Aorta (tissue), 5 donors: ENCODE results near the gene CPT1C. TPM values are rescaled to one million over a fixed set of nuclear protein-coding genes. Genes with fewer than 3 reads are reported as not detected.

ENCODE experiments used
- ATAC-seq: fragments of 200-7000 bp; cut with Tn5 transposase; one replicate; pipeline ENCODE4 v1.9.1; 2022; ENCODE audit warnings: moderate library complexity; ENCODE audit not compliant: low FRiP score
- DNase-seq, 2 donors: peaks; one replicate each; pipeline ENCODE4 v3.0.0-alpha.2; 2020
- H3K27ac ChIP-seq, 2 donors: one replicate each; pipeline ENCODE4 v1.5.1; 2013; ENCODE audit warnings: low read length in 2 of 2, mild to moderate bottlenecking in 2 of 2, moderate library complexity in 2 of 2, control low read depth in 1 of 2, inconsistent platforms in 1 of 2, low read depth in 1 of 2
- H3K27me3 ChIP-seq, 2 donors: one replicate each; pipeline ENCODE4 v1.6.1; 2013; ENCODE audit warnings: control low read depth in 1 of 2, low read length in 1 of 2, mild to moderate bottlenecking in 1 of 2, moderate library complexity in 1 of 2; ENCODE audit not compliant: insufficient read depth in 2 of 2, control insufficient read depth in 1 of 2
- H3K36me3 ChIP-seq, 2 donors: one replicate each; pipeline ENCODE4 v1.6.1; 2013; ENCODE audit warnings: control low read depth in 1 of 2, low read length in 1 of 2, mild to moderate bottlenecking in 1 of 2; ENCODE audit not compliant: insufficient read depth in 2 of 2, control insufficient read depth in 1 of 2
- H3K4me1 ChIP-seq, 2 donors: one replicate each; pipeline ENCODE4 v1.6.1; 2013; ENCODE audit warnings: low read length in 2 of 2, control low read depth in 1 of 2, mild to moderate bottlenecking in 1 of 2, moderate library complexity in 1 of 2; ENCODE audit not compliant: insufficient read depth in 2 of 2, control insufficient read depth in 1 of 2
- H3K4me3 ChIP-seq, 2 donors: one replicate each; pipeline ENCODE4 v1.5.1; 2013; ENCODE audit warnings: low read length in 2 of 2, control low read depth in 1 of 2, mild to moderate bottlenecking in 1 of 2
- H3K9me3 ChIP-seq: one replicate; pipeline ENCODE4 v1.6.1; 2013; ENCODE audit warnings: mild to moderate bottlenecking, low read length; ENCODE audit not compliant: control insufficient read depth
- WGBS, 2 donors: extraction: QIAGEN DNeasy Blood & Tissue Kit; methylation state at CpG; one replicate each; pipeline ENCODE4 v1.1.7; 2013; 5-methylcytosine and 5-hydroxymethylcytosine counted together
- intact Hi-C, 2 donors: fragments of 100-400 bp; cut with DNase I; formaldehyde crosslinking; loops; one replicate each; pipeline versions ENCODE4 v1.14.2 to v1.15.0; 2022
- polyA plus RNA-seq, 2 donors: library from polyadenylated mRNA; stranded (reverse); fragments of 200-250 nt; gene quantifications; one replicate each; pipeline ENCODE4 v1.2.3, GENCODE V29; 2013
- total RNA-seq, 2 donors: library from RNA; stranded (reverse); fragmentation: NEBNext Ultra II Directional; extraction: Animal tissue kit (Norgen Biotek cat#: 25700); gene quantifications; one replicate each; pipeline ENCODE4 v1.2.1, GENCODE V29; 2021
- donor health status: healthy with polysubstance abuse.
- donor health status: Bipolar disorder and iron deficiency.
- donor health status: DM: no; HTN: no; CAD: no.
- donor health status: DM: no; HTN: no; CAD: no.
- donor health status: DM: yes; HTN: yes; CAD: no.

The CPT1C gene
- total and polyA plus RNA-seq, 4 donors, result 1.9 to 24.4 (median 6.1) TPM

- Histone ChIP-seq H3K9me3 (no peaks in the 10 kb centered on the region), H3K4me1 (no peaks in the 10 kb centered on the region), H3K27ac (no peak overlapping the region), H3K4me3 (peak overlapping the region; percentile 18 to 49), H3K27me3 (no peaks in the 10 kb centered on the region), H3K36me3 (no peaks in the 10 kb centered on the region)
- WGBS, 2 donors, result 0 to 1% methylated on average over 9 of the region's 9 CpGs
- no peak for ATAC-seq
- intact Hi-C loops, result loop anchor here in 1 of 2 donors (5.0 kb wide), 2 partner anchors 74 to 154 kb away; partner anchors contain the start of genes FCGRT and PRR12
- no peak for DNase-seq
Measured at GRCh38 chr19:49666120-49666444, 24.8 kb upstream of the CPT1C start.

GRCh38 chr19:49667473-49667872 is 23.4 kb upstream of the CPT1C start:
- H3K4me1 ChIP-seq, result no peaks in the 10 kb centered on the region
- DNase-seq (no peak), ATAC-seq (no peak)
- WGBS, 2 donors, result 92 to 95% methylated on average over 2 of the region's 2 CpGs
- H3K9me3 ChIP-seq, result no peaks in the 10 kb centered on the region
- H3K4me3 ChIP-seq, result no peak overlapping the region
- intact Hi-C loops, result loop anchor here in 1 of 2 donors (5.0 kb wide), 2 partner anchors 75 to 155 kb away; partner anchors contain the start of genes FCGRT and PRR12
- no peaks in the 10 kb centered on the region for H3K27me3 ChIP-seq
- H3K27ac ChIP-seq, result no peak overlapping the region
- no peaks in the 10 kb centered on the region for H3K36me3 ChIP-seq

DNA sequence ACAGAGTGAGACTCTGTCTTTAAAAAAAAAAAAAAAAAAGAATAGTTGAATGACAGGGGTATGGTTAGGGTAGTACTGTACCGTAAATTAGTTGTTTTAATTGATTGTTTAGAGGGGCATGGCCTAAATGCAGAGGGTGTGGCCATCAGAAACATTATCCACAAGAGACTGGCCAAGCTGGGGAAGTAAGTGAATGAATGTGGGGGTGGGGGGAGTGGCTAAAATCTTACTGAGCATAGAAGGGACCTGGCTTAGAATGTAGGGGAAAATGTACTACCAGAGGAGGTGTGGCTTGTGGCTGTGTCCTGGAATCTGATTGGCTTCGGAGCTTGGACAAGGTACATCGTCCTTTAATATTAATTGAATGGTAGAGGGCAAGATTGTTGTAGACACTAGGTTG is 21.4 kb upstream of the CPT1C start:
- 87 to 89% methylated on average over 3 of the region's 3 CpGs for WGBS, 2 donors
- no peak for DNase-seq
- intact Hi-C loops, result loop anchor here in 1 of 2 donors (5.0 kb wide), 2 partner anchors 77 to 157 kb away; partner anchors contain the start of genes FCGRT and PRR12
- H3K9me3 ChIP-seq, result no peaks in the 10 kb centered on the region
- ATAC-seq, result no peak
- H3K27ac ChIP-seq, result no peak overlapping the region
- H3K27me3 ChIP-seq, result no peaks in the 10 kb centered on the region
- H3K4me1 ChIP-seq, result no peaks in the 10 kb centered on the region
- no peak overlapping the region for H3K4me3 ChIP-seq
- H3K36me3 ChIP-seq, result no peaks in the 10 kb centered on the region

- no peak for ATAC-seq
- Histone ChIP-seq H3K36me3 (no peaks in the 10 kb centered on the region), H3K4me1 (no peaks in the 10 kb centered on the region), H3K27me3 (no peaks in the 10 kb centered on the region), H3K4me3 (no peak overlapping the region), H3K9me3 (no peaks in the 10 kb centered on the region), H3K27ac (no peak overlapping the region)
- DNase-seq, result peak; percentile 83 to 94
- intact Hi-C loops, result loop anchor here in 1 of 2 donors (10.0 kb wide), 1 partner anchor 178 kb away; the partner anchor contains the start of gene RPS11
- WGBS, 2 donors, result 22 to 25% methylated on average over 27 to 28 of the region's 28 CpGs
Measured at GRCh38 chr19:49672131-49672919, 18.6 kb upstream of the CPT1C start.

DNA sequence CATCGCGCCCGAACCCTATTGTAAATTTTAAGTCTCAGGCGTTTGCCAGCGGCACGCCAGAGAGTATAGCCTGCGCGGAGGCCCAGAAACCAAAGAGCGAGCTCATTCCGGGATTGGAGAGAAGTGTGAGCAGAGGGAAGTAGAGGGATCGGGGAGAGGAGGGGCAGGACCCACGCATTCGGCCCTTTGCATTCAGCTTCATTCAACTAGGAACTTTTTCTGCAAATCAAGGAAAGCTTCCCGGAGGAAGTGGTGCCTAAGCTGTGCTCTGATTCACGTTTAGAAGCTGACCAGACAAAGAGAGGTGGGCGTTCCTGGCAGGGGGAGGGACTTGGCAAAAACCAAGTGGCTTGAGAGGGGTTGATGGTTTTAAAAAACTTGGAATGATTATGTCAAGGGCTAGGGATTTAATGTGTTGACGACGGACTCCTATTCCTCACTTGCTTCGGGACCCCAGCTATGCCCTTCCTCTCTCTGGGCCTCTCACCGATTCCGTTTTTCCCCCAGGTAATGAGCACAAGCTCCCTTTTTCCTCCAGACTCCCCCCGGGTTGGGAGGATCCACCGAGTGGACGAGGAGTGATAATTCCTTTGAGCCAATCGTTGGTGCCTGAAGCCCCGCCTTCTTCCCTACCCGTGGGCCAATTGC is 14.7 kb upstream of the CPT1C start:
- WGBS, 2 donors, result 0 to 1% methylated on average over 27 of the region's 27 CpGs
- Histone ChIP-seq H3K27me3 (no peaks in the 10 kb centered on the region), H3K4me3 (no peak overlapping the region), H3K27ac (peak overlapping the region in 1 of 2 donors; percentile 72), H3K36me3 (no peaks in the 10 kb centered on the region), H3K4me1 (no peaks in the 10 kb centered on the region), H3K9me3 (no peaks in the 10 kb centered on the region)
- DNase-seq (peak; percentile 91 to 93), ATAC-seq (peak; percentile 75)
- intact Hi-C loops, result loop anchor here in 1 of 2 donors (10.0 kb wide), 1 partner anchor 181 kb away; the partner anchor contains the start of gene RPS11

GRCh38 chr19:49676784-49677230 is 14.1 kb upstream of the CPT1C start:
- intact Hi-C loops, result loop anchor here in 1 of 2 donors (10.0 kb wide), 1 partner anchor 182 kb away; the partner anchor contains the start of gene RPS11
- H3K4me1 ChIP-seq, result no peaks in the 10 kb centered on the region

DNA sequence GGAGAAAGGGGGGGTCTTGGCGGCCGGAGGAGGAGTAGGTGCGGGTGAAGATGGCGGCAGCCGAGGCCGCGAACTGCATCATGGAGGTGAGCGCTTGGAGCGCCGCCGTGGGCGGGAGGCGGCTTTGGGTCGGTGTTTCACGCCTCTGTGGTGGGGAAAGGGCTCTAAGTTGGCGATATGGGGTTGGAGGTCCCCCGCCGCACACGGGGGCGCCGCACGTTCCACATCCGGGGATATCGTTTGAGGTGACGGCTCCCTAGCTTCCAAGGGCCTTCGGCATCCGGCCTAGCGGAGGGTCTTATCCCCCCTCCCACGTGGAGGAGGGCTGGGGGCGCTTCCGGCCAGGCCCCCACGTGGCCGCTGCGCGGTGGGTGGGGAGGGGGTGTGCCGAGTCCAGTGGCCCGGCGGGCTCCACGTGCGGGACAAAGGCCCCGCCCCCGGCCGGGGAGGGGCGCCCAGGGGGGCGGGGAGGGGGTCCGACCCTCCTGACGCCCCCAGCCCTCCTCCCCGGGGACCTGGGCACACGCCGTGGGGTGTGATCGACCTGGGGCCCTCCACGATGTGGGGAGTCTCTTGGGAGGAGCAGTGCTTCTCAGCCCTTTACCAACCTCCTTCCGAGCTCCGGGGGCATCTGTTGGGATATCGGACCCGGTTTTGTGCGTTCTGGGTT is 13.6 kb upstream of the CPT1C start, which contains the start of gene PRMT1:
PRMT1 (plus strand) TSS at position 41 of the 670 bp plus-strand sequence; CDS start at position 51, 10 bp downstream.
- peak; percentile 27 for ATAC-seq

More at GRCh38 chr19:49676784-49677230, 14.1 kb upstream of the CPT1C start:
- WGBS, 2 donors, result 0% methylated on average over 34 of the region's 34 CpGs
- Histone ChIP-seq H3K4me3 (peak overlapping the region; percentile 48 to 69), H3K27ac (peak overlapping the region in 1 of 2 donors; percentile 60), H3K36me3 (peaks cover 0 to 1% of the 10 kb centered on the region in 2 donors), H3K9me3 (no peaks in the 10 kb centered on the region), H3K27me3 (no peaks in the 10 kb centered on the region)
- ATAC-seq (peak; percentile 93), DNase-seq (peak; percentile 99 to 100)

More for the DNA sequence above, 13.6 kb upstream of the CPT1C start, which contains the start of gene PRMT1:
- no peaks in the 10 kb centered on the region for H3K27me3 ChIP-seq
- H3K4me3 ChIP-seq, result peak within 1 kb of the TSS; percentile 48 to 69
- H3K36me3 ChIP-seq, result peaks cover 0 to 2% of the 10 kb centered on the region in 2 donors
- no peaks in the 10 kb centered on the region for H3K9me3 ChIP-seq
- peak within 1 kb of the TSS in 1 of 2 donors; percentile 72 for H3K27ac ChIP-seq
- H3K4me1 ChIP-seq, result no peaks in the 10 kb centered on the region
- intact Hi-C loops, result loop anchor here in 1 of 2 donors (10.0 kb wide), 1 partner anchor 183 kb away; the partner anchor contains the start of gene RPS11
- DNase-seq, result peak in 1 of 2 donors; percentile 85
- 0% methylated on average over 45 to 57 of the region's 57 CpGs for WGBS, 2 donors
